ENCODE results near the gene SPON1.

GRCh38 chr11:14095882-14096281 lies 133.4 kb downstream of the SPON1 start:
- TF ChIP-seq REST (IDR thresholded peaks at IDR 0.05) = no peak
- TF ChIP-seq CTCF (IDR thresholded peaks at IDR 0.05; ENCODE audit: low read depth, low read length, missing input control) = no peak
- TF ChIP-seq EGR1 (IDR thresholded peaks at IDR 0.05; ENCODE audit: low read depth in 2 of 2) = no peak
- TF ChIP-seq MAX (IDR thresholded peaks at IDR 0.05) = no peak
- no peak for TF ChIP-seq YY1 (IDR thresholded peaks at IDR 0.05)
- TF ChIP-seq RAD21 (IDR thresholded peaks at IDR 0.05) = no peak
- no peak for TF ChIP-seq JUND (IDR thresholded peaks at IDR 0.05)
